Endometrium (tissue), 2 donors: ENCODE data around the gene CTSL.
"Not testable (repeated sequence)": the region's sequence is repeated elsewhere in the genome, so short reads cannot be mapped to it uniquely, and the experiment has no call there.

Experiments used
- FAIRE-seq: peaks from 2 replicates; lab custom pipeline; 2012; peaks lifted over from hg19 to GRCh38; lab: Jason Lieb, UNC
- donor health status: control.
- donor health status: control.

Gene CTSL

DNA sequence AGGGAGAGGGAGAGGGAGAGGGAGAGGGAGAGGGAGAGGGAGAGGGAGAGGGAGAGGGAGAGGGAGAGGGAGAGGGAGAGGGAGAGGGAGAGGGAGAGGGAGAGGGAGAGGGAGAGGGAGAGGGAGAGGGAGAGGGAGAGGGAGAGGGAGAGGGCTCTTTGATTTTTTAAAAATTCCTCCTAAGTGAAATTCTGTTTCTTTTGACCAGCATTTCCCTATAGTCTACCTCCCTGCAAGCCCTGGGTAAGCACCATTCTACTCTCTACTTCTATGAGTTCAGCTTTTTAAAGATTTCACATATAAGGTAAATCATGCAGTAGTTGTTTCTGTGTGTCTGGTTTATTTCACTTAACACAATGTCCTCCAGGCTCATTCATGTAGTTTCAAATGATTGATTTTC, 34.1 kb downstream of the CTSL start:
- FAIRE-seq: not testable (repeated sequence)

DNA sequence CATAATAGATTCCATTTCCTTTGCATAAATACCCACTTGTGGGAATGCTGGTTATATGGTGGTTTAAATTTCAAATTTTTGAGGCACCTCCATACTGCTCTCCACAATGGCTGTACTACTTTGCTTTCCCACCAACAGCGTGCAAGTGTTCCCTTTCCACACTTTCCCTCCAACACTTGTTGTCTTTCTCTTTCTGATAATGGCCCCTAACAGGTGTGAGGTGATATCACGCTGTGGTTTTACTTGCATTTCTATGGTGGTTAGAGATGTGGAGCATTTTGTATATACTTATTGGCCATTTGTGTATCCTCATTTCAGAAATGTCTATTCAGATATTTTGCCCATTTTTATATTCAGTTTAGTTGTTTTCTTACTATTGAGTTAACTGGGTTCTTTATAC, 34.6 kb downstream of the CTSL start:
- no peak for FAIRE-seq

DNA sequence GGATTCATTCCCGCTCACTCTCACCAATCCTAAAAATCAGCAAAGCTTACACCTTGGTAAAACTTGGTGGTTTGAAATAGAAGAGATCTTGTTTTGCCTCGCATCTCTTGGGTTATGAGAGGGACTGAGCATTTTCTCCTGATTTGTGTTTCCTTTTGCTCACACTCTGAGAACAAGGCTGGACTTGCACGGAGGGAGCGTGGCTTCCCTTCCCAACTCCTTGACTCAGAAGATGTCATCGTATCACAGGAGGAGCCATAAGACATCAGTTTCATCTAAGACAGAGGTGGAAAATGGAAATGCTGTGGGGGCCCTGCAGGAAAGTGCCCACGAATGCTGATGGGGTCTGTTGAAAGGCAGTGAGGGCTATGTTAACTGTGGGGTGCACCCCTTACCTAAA, 37.4 kb downstream of the CTSL start:
- no peak for FAIRE-seq

DNA sequence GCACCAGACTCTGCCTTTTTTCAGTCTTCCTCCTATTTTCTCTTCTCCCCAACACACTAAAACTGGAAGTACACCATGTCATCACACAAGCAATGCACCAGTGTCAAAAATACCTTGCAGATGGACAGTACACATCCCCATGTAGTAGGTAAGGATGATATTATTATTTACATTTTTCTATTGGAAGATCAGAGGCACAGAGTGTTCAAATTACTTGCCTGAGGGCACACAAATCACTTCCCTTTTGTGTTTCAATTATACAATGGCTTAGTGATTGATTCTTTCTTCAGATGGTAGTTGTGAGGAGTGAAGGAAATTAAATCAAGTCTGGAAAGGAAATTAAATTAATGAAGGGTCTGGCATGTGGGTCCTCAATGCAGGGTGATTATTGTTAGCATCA, 39.6 kb downstream of the CTSL start:
- FAIRE-seq: no peak

DNA sequence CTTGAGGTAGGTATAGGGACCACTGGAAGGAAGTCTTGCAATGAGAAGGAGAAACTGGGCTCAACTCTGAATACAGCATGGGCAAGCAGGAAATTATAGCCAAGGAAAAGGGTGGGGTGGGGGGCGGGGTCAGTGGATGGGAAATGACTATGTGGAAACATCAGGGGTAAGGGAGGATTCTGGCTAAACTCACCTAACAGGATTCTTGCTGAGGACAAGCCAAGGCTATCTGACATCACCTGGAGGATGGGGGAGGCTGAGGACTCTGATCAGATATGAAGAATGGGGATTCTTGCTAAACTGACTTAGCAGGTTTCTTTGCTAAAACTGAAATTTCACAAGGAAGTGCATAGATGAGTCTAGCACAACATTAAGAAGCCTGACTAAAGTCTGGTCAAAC, 40.8 kb downstream of the CTSL start:
- FAIRE-seq: no peak

DNA sequence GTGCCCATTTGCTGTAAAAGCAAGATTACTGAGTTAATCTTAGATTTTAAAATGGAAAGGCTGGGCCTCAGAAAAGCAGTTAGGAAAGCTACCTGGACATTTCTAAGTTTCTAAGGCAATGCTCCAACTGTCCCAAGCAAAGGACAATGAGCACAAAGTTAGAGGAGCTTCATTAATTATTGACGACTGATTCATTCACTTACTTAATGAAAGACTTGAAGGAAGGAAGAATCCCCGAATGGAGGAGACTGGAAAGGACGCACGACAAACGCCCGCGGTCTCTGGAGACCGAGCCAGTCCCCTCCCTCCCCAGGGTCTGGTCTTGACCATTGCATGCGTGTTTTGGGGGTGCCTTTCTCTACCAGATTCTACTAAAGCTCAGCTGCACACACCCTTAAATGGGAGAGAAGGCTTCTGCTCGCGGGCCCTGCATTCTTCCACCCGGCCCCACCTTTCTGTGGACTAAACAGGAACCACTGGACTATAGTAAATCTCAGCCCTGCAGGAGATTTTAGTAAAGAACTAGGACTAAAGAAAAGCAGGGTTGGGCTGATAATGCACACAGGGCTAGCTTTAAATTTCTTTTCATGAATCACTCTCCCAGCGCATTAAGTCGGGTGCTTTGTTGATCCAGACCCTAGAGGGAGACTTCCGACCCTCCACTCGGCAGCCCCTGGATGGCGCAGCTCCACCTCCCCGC, 44.8 kb downstream of the CTSL start:
- no peak for FAIRE-seq

DNA sequence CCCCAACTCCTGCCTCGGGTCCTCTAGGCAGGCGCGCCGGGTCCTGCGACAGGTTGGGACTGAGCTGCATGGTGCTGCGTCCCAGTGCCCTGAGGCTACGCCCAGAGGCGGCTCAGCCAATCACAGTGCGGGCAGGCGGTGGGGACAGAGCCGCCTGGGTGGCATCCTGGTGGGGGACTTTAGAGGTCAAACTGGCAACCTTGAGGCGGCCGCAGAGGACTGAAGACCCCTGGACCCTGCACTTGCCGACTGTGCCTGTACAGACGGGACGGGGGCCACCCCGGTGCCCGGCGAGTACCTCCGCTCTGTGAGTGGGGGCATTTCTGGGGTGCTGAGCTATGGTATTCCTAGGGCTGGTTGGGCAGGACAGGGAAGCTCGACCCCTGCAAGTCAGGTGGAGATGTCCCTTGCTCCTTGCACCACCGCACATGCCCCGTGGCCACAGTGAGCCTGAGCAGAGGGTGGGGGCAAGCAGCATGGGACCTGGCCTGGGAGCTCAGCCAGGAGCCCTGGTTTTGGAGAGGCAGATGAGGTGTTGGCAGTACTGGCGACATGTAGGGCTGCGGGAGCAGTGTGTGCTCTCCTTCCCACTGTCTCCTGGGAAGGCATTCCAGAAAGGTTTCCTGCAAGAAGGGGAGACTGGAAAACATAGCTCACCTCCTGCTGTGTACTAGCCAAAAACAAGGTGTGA, 45.5 kb downstream of the CTSL start:
- no peak for FAIRE-seq

DNA sequence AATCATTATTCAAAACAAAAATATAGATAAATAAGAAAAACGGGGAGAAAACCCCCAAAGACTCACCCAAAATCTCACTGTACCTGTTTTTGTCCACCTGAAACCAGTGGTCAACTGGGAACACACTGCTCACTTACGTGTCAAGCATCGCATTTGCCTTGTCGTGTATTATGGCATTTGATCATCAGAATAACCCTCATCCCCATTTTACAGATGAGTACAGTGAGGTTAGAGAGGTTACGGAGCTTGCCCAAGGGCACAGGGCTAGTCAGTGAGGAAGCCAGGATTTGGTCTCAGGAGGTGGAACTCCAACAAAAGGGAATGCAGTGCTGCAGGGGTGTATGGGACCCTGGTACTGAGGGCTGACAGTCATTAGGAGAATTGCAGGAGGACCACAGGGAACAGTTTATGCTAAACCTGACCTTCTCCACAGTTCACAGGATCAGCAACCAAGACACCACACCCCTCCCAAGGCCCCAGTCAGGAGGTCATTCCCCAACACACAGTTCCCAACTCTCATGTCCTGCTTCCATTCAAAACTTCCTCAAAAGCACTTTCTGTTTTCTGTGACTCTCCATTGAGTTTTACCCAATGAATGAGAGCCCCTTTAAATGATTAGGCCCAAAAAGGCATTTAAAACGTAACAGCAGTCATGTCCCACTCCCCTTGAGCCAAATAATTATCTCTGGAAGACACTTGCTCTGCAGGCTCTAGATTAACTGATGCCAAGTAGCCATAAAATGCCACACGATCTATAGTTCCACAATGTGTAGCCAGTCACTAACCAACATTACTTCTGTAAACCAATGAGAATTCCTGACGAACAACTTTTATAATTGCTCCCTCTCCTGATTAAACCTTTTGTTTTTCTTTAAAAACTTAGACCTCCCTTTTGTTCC, 50.8 kb downstream of the CTSL start:
- no peak for FAIRE-seq

DNA sequence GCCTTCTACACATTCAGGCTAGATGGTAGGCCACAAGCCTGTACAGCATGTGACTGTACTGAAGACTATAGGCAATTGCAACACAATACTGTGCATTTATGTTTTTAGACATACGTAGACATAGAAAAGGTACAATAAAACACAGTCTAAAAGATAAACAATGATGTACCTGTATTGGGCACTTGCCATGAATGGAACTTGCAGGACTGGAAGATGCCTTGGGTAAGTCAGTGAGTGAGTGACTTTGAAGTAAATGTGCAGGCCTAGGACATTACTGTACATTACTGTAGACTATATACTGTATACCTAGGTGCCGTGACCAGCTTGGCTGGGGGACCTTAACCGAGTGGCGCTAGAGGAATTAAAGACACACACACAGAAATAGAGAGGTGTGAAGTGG, 53.1 kb downstream of the CTSL start:
- no peak for FAIRE-seq
